Body of pancreas (tissue), 4 donors: Measurements from ENCODE around the gene EEF2KMT. TPM values are rescaled to one million over a fixed set of nuclear protein-coding genes. Genes with fewer than 3 reads are reported as not detected.

Source experiments
- ATAC-seq: fragments of 150-250 bp; one replicate; pipeline ENCODE4 v1.9.1; 2016
- DNase-seq, 4 donors: peaks; one replicate each; pipeline ENCODE4 v3.0.0-alpha.2; 2019
- H3K27ac ChIP-seq, 4 donors: fragments of 200-600 bp; sonication (generic); 1 replicate in 3 of 4; 2 replicates in 1 of 4; pipeline versions ENCODE4 v1.5.1 to v1.6.1; 2016 to 2019; ENCODE audit warnings: mild to moderate bottlenecking in 1 of 4, mixed read lengths in 1 of 4, moderate library complexity in 1 of 4
- H3K27me3 ChIP-seq, 2 donors: fragments of 200-600 bp; sonication (generic); one replicate each; pipeline ENCODE4 v1.6.0; 2016; ENCODE audit warnings: mild to moderate bottlenecking in 1 of 2
- H3K36me3 ChIP-seq, 2 donors: fragments of 200-600 bp; sonication (generic); replicated peaks in 1 of 2; 2 replicates each; pipeline ENCODE4 v1.5.1; 2016; ENCODE audit warnings: low read depth in 2 of 2; ENCODE audit not compliant: insufficient read depth in 1 of 2
- H3K4me1 ChIP-seq: fragments of 200-600 bp; sonication (generic); one replicate; pipeline ENCODE4 v1.6.0; 2016
- H3K4me3 ChIP-seq, 2 donors: fragments of 200-600 bp; sonication (generic); 1 replicate in 1 of 2; 2 replicates in 1 of 2; pipeline ENCODE4 v1.5.1; 2016 to 2019
- H3K9me3 ChIP-seq, 3 donors: fragments of 200-600 bp; sonication (generic); 1 replicate in 2 of 3; 2 replicates in 1 of 3; pipeline ENCODE4 v1.5.1; 2016
- POLR2A ChIP-seq, 3 donors: fragments of 450-650 bp; IDR thresholded peaks; one replicate each; pipeline ENCODE4 v1.6.1; 2016; ENCODE audit warnings: antibody characterized with exemption in 3 of 3, mild to moderate bottlenecking in 2 of 3
- WGBS, 2 donors: methylation state at CpG; one replicate each; pipeline ENCODE4 v1.1.5; 2017; 5-methylcytosine and 5-hydroxymethylcytosine counted together
- intact Hi-C: fragments of 100-400 bp; cut with DNase I; formaldehyde crosslinking; loops from one replicate; pipeline ENCODE4 v1.15.1; 2023
- total RNA-seq, 2 donors: library from RNA; depleted of rRNA; stranded (reverse); fragments of >200 nt; gene quantifications; one replicate each; pipeline ENCODE4 v1.1.0, GENCODE V29; 2016
- TF ChIP-seq, protein P1 (sequence below), 7 experiments: fragments of 450-650 bp in 4 of 7; fragments of 200-600 bp in 3 of 7; sonication (generic) in 3 of 7; IDR thresholded peaks; one replicate each; pipeline ENCODE4 v1.5.1; 2016 to 2019; ENCODE audit warnings: antibody characterized with exemption in 7 of 7

EEF2KMT gene
- total RNA-seq, 2 donors from 2014 or later = 2.0 to 2.9 TPM

- TF ChIP-seq POLR2A (IDR thresholded peaks at IDR 0.05) = no peak
- TF ChIP-seq, protein P1, sequence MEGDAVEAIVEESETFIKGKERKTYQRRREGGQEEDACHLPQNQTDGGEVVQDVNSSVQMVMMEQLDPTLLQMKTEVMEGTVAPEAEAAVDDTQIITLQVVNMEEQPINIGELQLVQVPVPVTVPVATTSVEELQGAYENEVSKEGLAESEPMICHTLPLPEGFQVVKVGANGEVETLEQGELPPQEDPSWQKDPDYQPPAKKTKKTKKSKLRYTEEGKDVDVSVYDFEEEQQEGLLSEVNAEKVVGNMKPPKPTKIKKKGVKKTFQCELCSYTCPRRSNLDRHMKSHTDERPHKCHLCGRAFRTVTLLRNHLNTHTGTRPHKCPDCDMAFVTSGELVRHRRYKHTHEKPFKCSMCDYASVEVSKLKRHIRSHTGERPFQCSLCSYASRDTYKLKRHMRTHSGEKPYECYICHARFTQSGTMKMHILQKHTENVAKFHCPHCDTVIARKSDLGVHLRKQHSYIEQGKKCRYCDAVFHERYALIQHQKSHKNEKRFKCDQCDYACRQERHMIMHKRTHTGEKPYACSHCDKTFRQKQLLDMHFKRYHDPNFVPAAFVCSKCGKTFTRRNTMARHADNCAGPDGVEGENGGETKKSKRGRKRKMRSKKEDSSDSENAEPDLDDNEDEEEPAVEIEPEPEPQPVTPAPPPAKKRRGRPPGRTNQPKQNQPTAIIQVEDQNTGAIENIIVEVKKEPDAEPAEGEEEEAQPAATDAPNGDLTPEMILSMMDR (IDR thresholded peaks at IDR 0.05) = no peak
- H3K36me3 ChIP-seq = no peaks in the 10 kb centered on the region
- no peaks in the 10 kb centered on the region for H3K27me3 ChIP-seq
- no peaks in the 10 kb centered on the region for H3K9me3 ChIP-seq
- 72 to 75% methylated on average over 12 of the region's 12 CpGs for WGBS, 2 donors
- H3K4me3 ChIP-seq = no peak overlapping the region
- peaks cover 6% of the 10 kb centered on the region for H3K4me1 ChIP-seq
- DNase-seq (no peak), ATAC-seq (no peak)
- intact Hi-C loops = no loop called here
- no peak overlapping the region for H3K27ac ChIP-seq
Measured at GRCh38 chr16:5041600-5042133, 55.9 kb downstream of the EEF2KMT start.

- no peak overlapping the region for H3K4me3 ChIP-seq
- H3K36me3 ChIP-seq = no peaks in the 10 kb centered on the region
- intact Hi-C loops = no loop called here
- TF ChIP-seq, protein P1 (IDR thresholded peaks at IDR 0.05) = no peak
- no peak for TF ChIP-seq POLR2A (IDR thresholded peaks at IDR 0.05)
- H3K9me3 ChIP-seq = no peaks in the 10 kb centered on the region
- H3K27me3 ChIP-seq = no peaks in the 10 kb centered on the region
- 62 to 78% methylated on average over 7 of the region's 7 CpGs for WGBS, 2 donors
- H3K27ac ChIP-seq = no peak overlapping the region
- ATAC-seq (no peak), DNase-seq (no peak)
- peaks cover 17% of the 10 kb centered on the region for H3K4me1 ChIP-seq
Measured at GRCh38 chr16:5040451-5040850, 57.1 kb downstream of the EEF2KMT start.

DNA sequence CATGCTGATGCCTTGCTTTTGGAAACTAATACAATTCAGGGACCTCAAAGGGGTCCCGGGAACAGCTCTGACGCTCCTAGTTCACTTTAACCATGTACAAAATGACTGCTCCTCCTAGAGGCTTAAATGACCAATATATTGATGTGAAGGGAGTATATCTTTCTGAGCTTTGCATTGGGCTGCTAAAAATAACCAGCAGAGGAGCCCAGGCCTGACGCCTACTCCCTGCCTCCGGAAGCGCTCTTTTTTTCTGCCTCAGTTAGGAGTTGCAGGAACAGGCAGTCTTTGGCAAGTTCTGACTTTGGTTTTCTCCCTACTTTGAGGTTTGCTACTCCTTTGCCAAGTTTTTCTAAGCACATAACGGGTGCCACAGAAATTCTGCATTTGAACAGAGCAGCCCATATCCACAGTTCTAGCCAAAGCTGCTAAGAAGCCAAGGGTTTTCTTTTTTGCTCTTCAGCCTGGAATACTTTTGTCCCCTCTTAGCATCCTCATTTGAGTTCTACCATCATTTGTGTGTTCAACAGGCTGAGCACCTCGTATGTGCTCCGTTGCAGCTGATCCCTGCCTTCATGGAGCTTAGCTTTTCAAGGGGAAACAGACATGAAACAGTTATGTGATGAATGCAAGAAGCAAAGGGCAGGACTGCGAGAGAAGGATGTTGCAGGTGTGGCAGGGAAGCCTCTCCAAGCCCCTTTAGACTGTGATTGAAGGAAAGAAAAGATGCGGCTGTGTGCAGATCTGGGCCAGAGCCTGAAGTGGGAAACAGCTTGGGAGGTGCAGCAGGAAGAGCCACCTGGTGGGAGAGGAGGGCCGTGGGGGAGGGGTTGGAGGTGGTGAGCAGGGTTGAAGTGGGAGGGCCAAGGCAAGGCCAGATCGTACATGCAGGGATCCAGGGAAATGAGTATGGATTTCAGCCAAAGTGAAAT is 61.1 kb downstream of the EEF2KMT start:
- TF ChIP-seq, protein P1 (IDR thresholded peaks at IDR 0.05) = no peak
- no peak for TF ChIP-seq POLR2A (IDR thresholded peaks at IDR 0.05)
- H3K36me3 ChIP-seq = no peaks in the 10 kb centered on the region
- H3K9me3 ChIP-seq = no peaks in the 10 kb centered on the region
- no peak for ATAC-seq
- H3K27me3 ChIP-seq = no peaks in the 10 kb centered on the region
- H3K4me3 ChIP-seq = no peak overlapping the region
- peak in 2 of 4 donors; percentile 10 to 24 for DNase-seq
- H3K27ac ChIP-seq = peak overlapping the region in 3 of 4 donors; percentile 77 to 84 (median 80)
- peaks cover 39% of the 10 kb centered on the region for H3K4me1 ChIP-seq
- 50 to 52% methylated on average over 12 of the region's 12 CpGs for WGBS, 2 donors
- intact Hi-C loops = no loop called here

DNA sequence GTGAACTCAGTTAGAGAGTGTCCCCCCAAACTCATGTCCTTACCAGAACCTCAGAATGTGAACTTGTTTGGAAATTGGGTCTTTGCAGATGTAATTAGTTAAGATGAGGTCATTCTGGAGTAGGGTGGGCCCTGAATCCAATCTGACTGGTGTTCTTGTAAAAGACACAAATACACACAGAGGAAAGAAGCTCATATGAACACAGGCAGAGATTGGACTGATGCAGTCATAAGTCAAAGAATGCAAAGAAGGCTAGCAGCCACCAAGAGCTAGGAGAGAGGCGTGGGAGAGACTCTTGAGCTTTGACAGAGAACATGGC is 61.7 kb downstream of the EEF2KMT start:
- ATAC-seq = no peak
- no peaks in the 10 kb centered on the region for H3K36me3 ChIP-seq
- no peak for DNase-seq
- H3K4me3 ChIP-seq = no peak overlapping the region
- H3K9me3 ChIP-seq = no peaks in the 10 kb centered on the region
- WGBS, 2 donors = 50 to 92% methylated on average over 1 of the region's 1 CpG
- peaks cover 39% of the 10 kb centered on the region for H3K4me1 ChIP-seq
- intact Hi-C loops = no loop called here
- H3K27me3 ChIP-seq = no peaks in the 10 kb centered on the region
- TF ChIP-seq, protein P1 (IDR thresholded peaks at IDR 0.05) = no peak
- TF ChIP-seq POLR2A (IDR thresholded peaks at IDR 0.05) = no peak
- peak overlapping the region; percentile 54 to 84 (median 78) for H3K27ac ChIP-seq

Other genes starting within 250 kb of the EEF2KMT start
- gene PPL, start 160.6 kb downstream of the EEF2KMT start, total RNA-seq = 10 to 100 TPM; 20.2 to 26.0 TPM
- under 1 TPM in 1 of 2 donors, not detected in 1; 0.26 TPM for gene SEC14L5, start 139.5 kb downstream of the EEF2KMT start, total RNA-seq
- gene NAGPA, start 63.9 kb downstream of the EEF2KMT start, total RNA-seq = 10 to 100 TPM in 1 of 2 donors, 1 to 10 TPM in 1; 7.9 to 24.6 TPM
- 10 to 100 TPM in 1 of 2 donors, 1 to 10 TPM in 1; 2.6 to 17.1 TPM for gene C16orf89, start 31.8 kb downstream of the EEF2KMT start, total RNA-seq
- 10 to 100 TPM; 20.2 to 26.0 TPM for gene ALG1, start 26.0 kb downstream of the EEF2KMT start, total RNA-seq